ENCODE measurements around the gene GMDS. TPM values are rescaled to one million over a fixed set of nuclear protein-coding genes. Genes with fewer than 3 reads are reported as not detected.

The GMDS gene
- total and polyA plus RNA-seq, 2 donors (not counting 1 experiment from before 2014, with no cell fraction given), result 12.7 to 34.5 TPM

GRCh38 chr6:1790684-1791083 is 454.7 kb downstream of the GMDS start:
- DNase-seq (ENCODE audit: low read depth in 2 of 2), result no peak
- Histone ChIP-seq H4K20me1 (ENCODE audit: control insufficient read depth, extremely low read depth, insufficient read depth, low read length) (no peaks in the 10 kb centered on the region), H3K79me2 (ENCODE audit: control insufficient read depth, insufficient read depth, low read length) (no peaks in the 10 kb centered on the region), H3K4me1 (ENCODE audit: control insufficient read depth, extremely low read depth, insufficient read depth, low read length) (no peaks in the 10 kb centered on the region), H3K9me3 (ENCODE audit: control insufficient read depth, insufficient read depth, low read depth, low read length) (no peaks in the 10 kb centered on the region), H3K4me2 (ENCODE audit: extremely low read depth, insufficient read depth, low read length) (no peak overlapping the region), H3K36me3 (ENCODE audit: control insufficient read depth, insufficient read depth, low read length) (no peaks in the 10 kb centered on the region), H2AFZ (ENCODE audit: low read length) (no peak overlapping the region), H3K27me3 (ENCODE audit: control insufficient read depth, insufficient read depth, low read length) (no peaks in the 10 kb centered on the region), H3K9ac (ENCODE audit: insufficient read depth, low read length) (no peak overlapping the region), H3K4me3 (replicated peaks in 1 of 4; ENCODE audit: control extremely low read depth in 1 of 4, insufficient read depth in 1 of 4, low read depth in 3 of 4, low read length in 4 of 4) (no peak overlapping the region), H3K27ac (ENCODE audit: insufficient read depth, low read length) (no peak overlapping the region)
- TF ChIP-seq CTCF (conservative IDR thresholded peaks at IDR 0.05 in 1 of 2, IDR thresholded peaks at IDR 0.05 in 1 of 2; ENCODE audit: low read depth in 1 of 2, low read length in 2 of 2), result no peak
- no peak for TF ChIP-seq EZH2 (IDR thresholded peaks at IDR 0.05; ENCODE audit: low read length, missing control alignments)

GRCh38 chr6:1789092-1789491 is 456.3 kb downstream of the GMDS start:
- Histone ChIP-seq H2AFZ (ENCODE audit: low read length) (no peak overlapping the region), H3K4me3 (replicated peaks in 1 of 4; ENCODE audit: control extremely low read depth in 1 of 4, insufficient read depth in 1 of 4, low read depth in 3 of 4, low read length in 4 of 4) (no peak overlapping the region), H3K4me1 (ENCODE audit: control insufficient read depth, extremely low read depth, insufficient read depth, low read length) (no peaks in the 10 kb centered on the region), H4K20me1 (ENCODE audit: control insufficient read depth, extremely low read depth, insufficient read depth, low read length) (no peaks in the 10 kb centered on the region), H3K9me3 (ENCODE audit: control insufficient read depth, insufficient read depth, low read depth, low read length) (no peaks in the 10 kb centered on the region), H3K36me3 (ENCODE audit: control insufficient read depth, insufficient read depth, low read length) (no peaks in the 10 kb centered on the region), H3K27ac (ENCODE audit: insufficient read depth, low read length) (no peak overlapping the region), H3K9ac (ENCODE audit: insufficient read depth, low read length) (no peak overlapping the region), H3K4me2 (ENCODE audit: extremely low read depth, insufficient read depth, low read length) (no peak overlapping the region), H3K79me2 (ENCODE audit: control insufficient read depth, insufficient read depth, low read length) (no peaks in the 10 kb centered on the region), H3K27me3 (ENCODE audit: control insufficient read depth, insufficient read depth, low read length) (no peaks in the 10 kb centered on the region)
- peak; percentile 44 to 89 for DNase-seq (ENCODE audit: low read depth in 2 of 2)
- TF ChIP-seq CTCF (conservative IDR thresholded peaks at IDR 0.05 in 1 of 2, IDR thresholded peaks at IDR 0.05 in 1 of 2; ENCODE audit: low read depth in 1 of 2, low read length in 2 of 2) (no peak), EZH2 (IDR thresholded peaks at IDR 0.05; ENCODE audit: low read length, missing control alignments) (no peak)

GRCh38 chr6:1787894-1788293 is 457.5 kb downstream of the GMDS start:
- H3K27ac ChIP-seq (ENCODE audit: insufficient read depth, low read length), result no peak overlapping the region
- DNase-seq (ENCODE audit: low read depth in 2 of 2), result peak; percentile 40 to 88
- H3K36me3 ChIP-seq (ENCODE audit: control insufficient read depth, insufficient read depth, low read length), result no peaks in the 10 kb centered on the region

More at GRCh38 chr6:1787894-1788293, 457.5 kb downstream of the GMDS start:
- Histone ChIP-seq H3K4me2 (ENCODE audit: extremely low read depth, insufficient read depth, low read length) (no peak overlapping the region), H3K9me3 (ENCODE audit: control insufficient read depth, insufficient read depth, low read depth, low read length) (no peaks in the 10 kb centered on the region), H3K4me3 (replicated peaks in 1 of 4; ENCODE audit: control extremely low read depth in 1 of 4, insufficient read depth in 1 of 4, low read depth in 3 of 4, low read length in 4 of 4) (no peak overlapping the region), H3K79me2 (ENCODE audit: control insufficient read depth, insufficient read depth, low read length) (no peaks in the 10 kb centered on the region), H3K4me1 (ENCODE audit: control insufficient read depth, extremely low read depth, insufficient read depth, low read length) (no peaks in the 10 kb centered on the region), H3K27me3 (ENCODE audit: control insufficient read depth, insufficient read depth, low read length) (no peaks in the 10 kb centered on the region), H2AFZ (ENCODE audit: low read length) (no peak overlapping the region), H3K9ac (ENCODE audit: insufficient read depth, low read length) (no peak overlapping the region), H4K20me1 (ENCODE audit: control insufficient read depth, extremely low read depth, insufficient read depth, low read length) (no peaks in the 10 kb centered on the region)
- TF ChIP-seq CTCF (conservative IDR thresholded peaks at IDR 0.05 in 1 of 2, IDR thresholded peaks at IDR 0.05 in 1 of 2; ENCODE audit: low read depth in 1 of 2, low read length in 2 of 2) (no peak), EZH2 (IDR thresholded peaks at IDR 0.05; ENCODE audit: low read length, missing control alignments) (no peak)

All from fibroblast of lung (primary cell).